SJSA1 (cell line): ENCODE data around the gene PPP2R5E. TPM values are rescaled to one million over a fixed set of nuclear protein-coding genes. Genes with fewer than 3 reads are reported as not detected.
"Not testable (repeated sequence)": the region's sequence is repeated elsewhere in the genome, so short reads cannot be mapped to it uniquely, and the experiment has no call there.

Experiments used
- DNase-seq, 2 experiments: peaks; one replicate each; pipeline ENCODE4 v3.0.0-alpha.2; 2015 to 2020; ENCODE audit warnings: low spot score in 2 of 2, low read depth in 1 of 2
- H3K27ac ChIP-seq: fragments of 250-450 bp; sonication (Bioruptor Pico); 2 replicates; pipeline ENCODE4 v1.5.1; 2020; ENCODE audit warnings: mild to moderate bottlenecking, moderate library complexity
- H3K27me3 ChIP-seq: fragments of 250-450 bp; sonication (Bioruptor Pico); replicated peaks from 2 replicates; pipeline ENCODE4 v1.5.1; 2020; ENCODE audit warnings: mild to moderate bottlenecking, moderate library complexity
- H3K36me3 ChIP-seq: fragments of 250-450 bp; sonication (Bioruptor Pico); 2 replicates; pipeline ENCODE4 v1.5.1; 2020; ENCODE audit warnings: mild to moderate bottlenecking
- H3K4me1 ChIP-seq: fragments of 250-450 bp; sonication (Bioruptor Pico); replicated peaks from 2 replicates; pipeline ENCODE4 v1.6.1; 2021; ENCODE audit warnings: mild to moderate bottlenecking
- H3K4me3 ChIP-seq: fragments of 250-450 bp; sonication (Bioruptor Pico); 2 replicates; pipeline ENCODE4 v1.5.1; 2020; ENCODE audit warnings: mild to moderate bottlenecking
- H3K9me3 ChIP-seq: fragments of 250-450 bp; sonication (Bioruptor Pico); replicated peaks from 2 replicates; pipeline ENCODE4 v1.5.1; 2020; ENCODE audit warnings: mild to moderate bottlenecking
- total RNA-seq: library from RNA; depleted of rRNA; stranded (reverse); fragments of >200 nt; shearing (Covaris generic); gene quantifications from 2 replicates; pipeline ENCODE4 v1.2.3, GENCODE V29; 2014

Gene PPP2R5E
- total RNA-seq, 1 experiment from 2014 or later = 15.6 TPM

- Histone ChIP-seq H3K27ac (no peak overlapping the region), H3K9me3 (no peaks in the 10 kb centered on the region), H3K27me3 (no peaks in the 10 kb centered on the region), H3K4me3 (no peak overlapping the region), H3K4me1 (no peaks in the 10 kb centered on the region), H3K36me3 (peaks cover 29% of the 10 kb centered on the region)
- DNase-seq = no peak
Measured at GRCh38 chr14:63392236-63392635, 150.9 kb downstream of the PPP2R5E start.

GRCh38 chr14:63388766-63389431 lies 154.3 kb downstream of the PPP2R5E start:
- Histone ChIP-seq H3K36me3 (peaks cover 32% of the 10 kb centered on the region), H3K27me3 (no peaks in the 10 kb centered on the region), H3K27ac (no peak overlapping the region), H3K9me3 (no peaks in the 10 kb centered on the region), H3K4me3 (no peak overlapping the region), H3K4me1 (no peaks in the 10 kb centered on the region)
- peak; percentile 31 to 49 for DNase-seq

GRCh38 chr14:63387711-63388110 lies 155.5 kb downstream of the PPP2R5E start:
- H3K9me3 ChIP-seq = no peaks in the 10 kb centered on the region

GRCh38 chr14:63383776-63384367 lies 159.3 kb downstream of the PPP2R5E start:
- Histone ChIP-seq H3K9me3 (no peaks in the 10 kb centered on the region), H3K36me3 (peaks cover 38% of the 10 kb centered on the region), H3K4me3 (no peak overlapping the region), H3K27ac (no peak overlapping the region), H3K4me1 (no peaks in the 10 kb centered on the region), H3K27me3 (no peaks in the 10 kb centered on the region)
- no peak for DNase-seq

More at GRCh38 chr14:63387711-63388110, 155.5 kb downstream of the PPP2R5E start:
- no peaks in the 10 kb centered on the region for H3K4me1 ChIP-seq
- DNase-seq = no peak
- H3K27me3 ChIP-seq = no peaks in the 10 kb centered on the region
- no peak overlapping the region for H3K27ac ChIP-seq
- H3K36me3 ChIP-seq = peaks cover 33% of the 10 kb centered on the region
- H3K4me3 ChIP-seq = no peak overlapping the region

DNA sequence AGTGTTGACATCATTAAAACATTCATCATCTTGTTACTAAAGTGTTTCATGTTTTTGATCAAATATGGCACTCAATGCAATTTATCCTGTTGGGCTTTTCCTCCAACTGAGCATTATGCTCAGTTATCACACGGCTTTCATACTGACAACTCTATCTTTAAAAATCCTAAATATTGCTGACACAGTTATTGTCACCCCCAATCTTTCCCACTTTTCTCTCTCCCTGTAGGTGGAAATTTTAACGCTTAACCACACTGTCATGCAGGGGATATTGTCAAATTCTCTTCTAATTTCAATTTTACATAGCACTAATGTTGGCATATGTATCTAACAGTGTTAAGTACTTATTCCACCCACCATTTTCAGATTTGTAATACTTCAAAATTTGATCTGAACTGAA lies 164.7 kb downstream of the PPP2R5E start:
- no peak overlapping the region for H3K27ac ChIP-seq
- H3K9me3 ChIP-seq = no peaks in the 10 kb centered on the region
- H3K4me3 ChIP-seq = no peak overlapping the region
- H3K4me1 ChIP-seq = no peaks in the 10 kb centered on the region
- no peaks in the 10 kb centered on the region for H3K27me3 ChIP-seq
- H3K36me3 ChIP-seq = peaks cover 24% of the 10 kb centered on the region
- no peak for DNase-seq

DNA sequence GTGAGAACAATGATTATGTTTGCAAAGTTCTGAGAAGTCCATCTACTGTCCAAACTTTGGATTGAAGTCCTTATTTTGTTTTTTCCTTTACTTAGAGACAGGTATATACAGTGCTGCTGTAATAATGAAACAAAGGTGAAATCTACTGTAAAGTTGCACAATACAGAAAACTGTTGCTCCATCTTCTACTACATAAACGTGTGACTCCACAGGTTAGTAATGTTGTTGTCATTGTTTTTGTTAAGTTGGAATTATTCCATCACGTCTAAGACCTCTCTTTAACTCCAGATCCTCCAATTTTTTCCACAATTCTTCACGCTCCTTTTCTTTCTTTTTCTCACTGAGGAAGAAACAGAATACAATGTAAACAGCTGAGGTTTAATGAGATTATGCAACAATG lies 167.4 kb downstream of the PPP2R5E start:
- DNase-seq = no peak
- Histone ChIP-seq H3K4me1 (no peaks in the 10 kb centered on the region), H3K27ac (no peak overlapping the region), H3K9me3 (no peaks in the 10 kb centered on the region), H3K36me3 (peaks cover 12% of the 10 kb centered on the region; the same call in 1 of the 2 replicates), H3K27me3 (no peaks in the 10 kb centered on the region), H3K4me3 (no peak overlapping the region)

DNA sequence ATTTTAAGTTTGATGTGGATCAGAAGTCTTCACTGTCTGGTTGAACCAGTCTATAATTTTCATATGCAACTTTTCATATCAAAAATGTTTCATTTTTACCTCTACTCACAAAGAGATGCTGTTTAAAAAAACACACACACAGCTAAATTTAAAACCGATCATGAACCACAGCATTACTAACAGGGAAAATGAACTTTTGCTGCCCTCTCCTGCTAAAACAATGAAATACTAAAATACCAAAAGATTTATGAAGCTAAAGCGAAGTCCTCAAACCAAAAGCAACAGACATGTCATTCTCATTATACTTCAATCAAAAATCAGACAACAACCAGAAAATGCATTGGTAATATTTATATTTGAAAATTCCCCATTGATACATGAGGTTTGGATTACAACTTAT lies 171.6 kb downstream of the PPP2R5E start:
- H3K27ac ChIP-seq, H3K4me3 ChIP-seq, H3K4me1 ChIP-seq, H3K9me3 ChIP-seq, H3K27me3 ChIP-seq, H3K36me3 ChIP-seq, DNase-seq: not testable (repeated sequence)

- Histone ChIP-seq H3K27me3 (no peaks in the 10 kb centered on the region), H3K36me3 (no peaks in the 10 kb centered on the region), H3K4me3 (no peak overlapping the region), H3K9me3 (no peaks in the 10 kb centered on the region), H3K4me1 (no peaks in the 10 kb centered on the region), H3K27ac (no peak overlapping the region)
- no peak for DNase-seq
Measured at GRCh38 chr14:63371033-63371432, 172.1 kb downstream of the PPP2R5E start.

- H3K9me3 ChIP-seq = no peaks in the 10 kb centered on the region
- H3K36me3 ChIP-seq = no peaks in the 10 kb centered on the region
- no peak for DNase-seq
- no peak overlapping the region for H3K4me3 ChIP-seq
- H3K27ac ChIP-seq = no peak overlapping the region
- no peaks in the 10 kb centered on the region for H3K4me1 ChIP-seq
- no peaks in the 10 kb centered on the region for H3K27me3 ChIP-seq
Measured at GRCh38 chr14:63367742-63368364, 175.3 kb downstream of the PPP2R5E start.

GRCh38 chr14:63362389-63362819 lies 180.8 kb downstream of the PPP2R5E start:
- Histone ChIP-seq H3K27me3 (no peaks in the 10 kb centered on the region), H3K9me3 (no peaks in the 10 kb centered on the region), H3K4me1 (no peaks in the 10 kb centered on the region), H3K4me3 (no peak overlapping the region), H3K36me3 (no peaks in the 10 kb centered on the region), H3K27ac (no peak overlapping the region)
- DNase-seq = no peak

GRCh38 chr14:63361790-63362189 lies 181.4 kb downstream of the PPP2R5E start:
- Histone ChIP-seq H3K9me3 (no peaks in the 10 kb centered on the region), H3K27me3 (no peaks in the 10 kb centered on the region), H3K4me3 (no peak overlapping the region), H3K4me1 (no peaks in the 10 kb centered on the region), H3K36me3 (no peaks in the 10 kb centered on the region), H3K27ac (no peak overlapping the region)
- DNase-seq = no peak

DNA sequence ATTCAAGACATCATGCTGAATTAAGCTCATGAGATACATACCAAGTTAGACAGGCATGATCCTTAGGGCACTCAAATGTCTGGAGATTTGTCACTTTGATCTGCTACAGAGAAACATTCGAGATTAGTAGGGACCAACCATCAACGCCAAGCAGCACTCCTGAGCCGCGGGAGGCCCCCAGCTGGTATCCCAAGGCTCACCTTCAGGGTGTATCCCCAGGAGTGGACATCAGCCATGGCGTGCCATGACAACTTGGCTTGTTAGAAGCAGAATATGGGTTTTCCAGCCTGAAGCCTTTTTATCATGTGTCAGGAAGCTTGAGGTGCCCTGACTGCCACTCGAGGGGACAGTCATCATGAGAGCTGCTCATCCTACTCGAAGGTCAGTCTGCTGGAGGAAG lies 185.3 kb downstream of the PPP2R5E start:
- Histone ChIP-seq H3K9me3 (no peaks in the 10 kb centered on the region), H3K27ac (no peak overlapping the region), H3K4me3 (no peak overlapping the region), H3K4me1 (no peaks in the 10 kb centered on the region), H3K27me3 (no peaks in the 10 kb centered on the region), H3K36me3 (no peaks in the 10 kb centered on the region)
- no peak for DNase-seq

- H3K4me3 ChIP-seq = no peak overlapping the region
- DNase-seq = no peak
- H3K9me3 ChIP-seq = no peaks in the 10 kb centered on the region
- no peak overlapping the region for H3K27ac ChIP-seq
- H3K36me3 ChIP-seq = no peaks in the 10 kb centered on the region
- 0 out of 2 replicates have a peak, but pooled peaks cover 3% of the 10 kb centered on the region for H3K27me3 ChIP-seq
- H3K4me1 ChIP-seq = no peaks in the 10 kb centered on the region
Measured at GRCh38 chr14:63345826-63346225, 197.4 kb downstream of the PPP2R5E start.

DNA sequence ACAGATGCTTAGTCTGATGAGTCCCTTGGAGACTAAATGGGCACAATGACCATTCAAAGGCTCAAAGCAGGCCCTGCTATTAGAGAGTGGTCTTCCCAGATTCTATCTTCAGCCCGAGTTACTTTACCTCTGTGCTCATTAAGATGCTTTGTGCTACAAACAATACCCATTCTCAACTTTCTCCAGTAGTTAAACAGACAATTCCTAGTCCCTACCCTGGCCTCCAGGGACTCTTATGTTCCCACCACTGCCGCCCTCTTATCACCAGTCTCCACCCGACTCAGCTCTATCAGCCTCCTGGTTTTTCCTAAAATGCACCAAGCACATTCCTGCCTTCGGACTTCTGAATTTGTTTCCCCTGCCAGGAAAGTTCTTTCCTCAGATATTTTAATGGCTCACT lies 198.8 kb downstream of the PPP2R5E start:
- Histone ChIP-seq H3K4me1 (no peaks in the 10 kb centered on the region), H3K36me3 (no peaks in the 10 kb centered on the region), H3K27me3 (0 out of 2 replicates have a peak, but pooled peaks cover 3% of the 10 kb centered on the region), H3K9me3 (no peaks in the 10 kb centered on the region), H3K27ac (no peak overlapping the region), H3K4me3 (no peak overlapping the region)
- no peak for DNase-seq
